Stimulated activated naive B cell treated with anti-CD40 and anti-IgM and Interleukin-4, amounts not matched to agents 10 μg/mL and 1 μg/mL and 100 μg/mL, for 72 hours (primary cell): ENCODE measurements around the gene CFAP97D2.
"Not testable (repeated sequence)": the region's sequence is repeated elsewhere in the genome, so short reads cannot be mapped to it uniquely, and the experiment has no call there.

Source experiments
- ATAC-seq, 2 donors: fragments of 150-1000 bp; cut with Tn5 transposase; replicated peaks; 2 replicates each; pipeline ENCODE4 v1.10.0; 2021; ENCODE audit warnings: moderate library complexity in 1 of 2
- DNase-seq: peaks from one replicate; pipeline ENCODE4 v3.0.0; 2021
- H3K27ac Mint-ChIP-seq: one replicate; pipeline ENCODE4 v1.8.0; 2022; ENCODE audit warnings: mild to moderate bottlenecking, mixed read lengths
- H3K27me3 Mint-ChIP-seq, 2 donors: one replicate each; pipeline ENCODE4 v1.8.0; 2022; ENCODE audit warnings: mixed read lengths in 2 of 2
- H3K36me3 Mint-ChIP-seq, 2 donors: one replicate each; pipeline ENCODE4 v1.8.0; 2022; ENCODE audit warnings: mixed read lengths in 2 of 2, mild to moderate bottlenecking in 1 of 2
- H3K4me1 Mint-ChIP-seq, 2 donors: one replicate each; pipeline ENCODE4 v1.8.0; 2022; ENCODE audit warnings: mixed read lengths in 2 of 2, mild to moderate bottlenecking in 1 of 2
- H3K4me3 Mint-ChIP-seq, 2 donors: one replicate each; pipeline ENCODE4 v1.8.0; 2022; ENCODE audit warnings: mild to moderate bottlenecking in 2 of 2, mixed read lengths in 2 of 2, moderate library complexity in 1 of 2
- H3K9me3 Mint-ChIP-seq, 2 donors: one replicate each; pipeline ENCODE4 v1.8.0; 2022; ENCODE audit warnings: mixed read lengths in 2 of 2, mild to moderate bottlenecking in 1 of 2

Gene CFAP97D2

DNA sequence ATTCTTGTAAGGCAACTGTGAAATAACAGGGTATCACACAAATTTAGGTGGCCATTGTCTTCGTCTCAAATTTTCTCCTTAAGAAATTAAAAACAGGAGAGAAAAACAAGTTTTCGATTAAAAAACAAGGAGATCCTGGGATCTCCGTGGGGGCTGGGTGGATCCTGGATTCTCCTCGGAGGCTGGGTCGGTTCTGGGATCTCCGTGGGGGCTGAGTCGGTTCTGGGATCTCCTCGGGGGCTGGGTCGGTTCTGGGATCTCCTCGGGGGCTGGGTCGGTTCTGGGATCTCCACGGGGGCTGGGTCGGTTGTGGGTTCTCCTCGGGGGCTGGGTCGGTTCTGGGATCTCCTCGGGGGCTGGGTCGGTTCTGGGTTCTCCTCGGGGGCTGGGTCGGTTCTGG, 30.2 kb upstream of the CFAP97D2 start:
- H3K4me3 Mint-ChIP-seq, result peak overlapping the region; percentile 11 to 49
- H3K4me1 Mint-ChIP-seq, result peaks cover 41 to 53% of the 10 kb centered on the region in 2 donors
- peak overlapping the region; percentile 97 for H3K27ac Mint-ChIP-seq
- not testable (repeated sequence) for ATAC-seq, H3K9me3 Mint-ChIP-seq, DNase-seq, H3K27me3 Mint-ChIP-seq, H3K36me3 Mint-ChIP-seq

- no peak for ATAC-seq
- DNase-seq, result no peak
- Mint-ChIP-seq H3K4me1 (peaks cover 44 to 51% of the 10 kb centered on the region in 2 donors), H3K27ac (peak overlapping the region; percentile 89), H3K9me3 (peaks cover 4 to 5% of the 10 kb centered on the region in 2 donors), H3K4me3 (no peak overlapping the region), H3K36me3 (no peaks in the 10 kb centered on the region), H3K27me3 (peaks cover 0 to 5% of the 10 kb centered on the region in 2 donors)
These were observed 29.0 kb upstream of the CFAP97D2 start for GRCh38 chr13:114149774-114150740.

GRCh38 chr13:114151031-114151430, 28.0 kb upstream of the CFAP97D2 start:
- Mint-ChIP-seq H3K4me3 (no peak overlapping the region), H3K27me3 (peaks cover 0 to 5% of the 10 kb centered on the region in 2 donors)
- DNase-seq, result no peak

GRCh38 chr13:114151565-114152284, 27.3 kb upstream of the CFAP97D2 start:
- Mint-ChIP-seq H3K27ac (no peak overlapping the region), H3K4me1 (peaks cover 32 to 39% of the 10 kb centered on the region in 2 donors), H3K4me3 (no peak overlapping the region), H3K36me3 (no peaks in the 10 kb centered on the region), H3K9me3 (peaks cover 4 to 5% of the 10 kb centered on the region in 2 donors), H3K27me3 (peaks cover 0 to 5% of the 10 kb centered on the region in 2 donors)
- ATAC-seq (no peak), DNase-seq (no peak)

More at GRCh38 chr13:114151031-114151430, 28.0 kb upstream of the CFAP97D2 start:
- Mint-ChIP-seq H3K36me3 (no peaks in the 10 kb centered on the region), H3K27ac (no peak overlapping the region), H3K9me3 (peaks cover 4 to 5% of the 10 kb centered on the region in 2 donors), H3K4me1 (peaks cover 34 to 42% of the 10 kb centered on the region in 2 donors)
- no peak for ATAC-seq

- Mint-ChIP-seq H3K36me3 (no peaks in the 10 kb centered on the region), H3K27ac (no peak overlapping the region), H3K27me3 (peaks cover 0 to 5% of the 10 kb centered on the region in 2 donors), H3K4me3 (no peak overlapping the region), H3K4me1 (peaks cover 33 to 38% of the 10 kb centered on the region in 2 donors), H3K9me3 (peaks cover 4 to 5% of the 10 kb centered on the region in 2 donors)
- no peak for DNase-seq
- ATAC-seq, result no peak
These were observed 26.8 kb upstream of the CFAP97D2 start for GRCh38 chr13:114152285-114152645.

DNA sequence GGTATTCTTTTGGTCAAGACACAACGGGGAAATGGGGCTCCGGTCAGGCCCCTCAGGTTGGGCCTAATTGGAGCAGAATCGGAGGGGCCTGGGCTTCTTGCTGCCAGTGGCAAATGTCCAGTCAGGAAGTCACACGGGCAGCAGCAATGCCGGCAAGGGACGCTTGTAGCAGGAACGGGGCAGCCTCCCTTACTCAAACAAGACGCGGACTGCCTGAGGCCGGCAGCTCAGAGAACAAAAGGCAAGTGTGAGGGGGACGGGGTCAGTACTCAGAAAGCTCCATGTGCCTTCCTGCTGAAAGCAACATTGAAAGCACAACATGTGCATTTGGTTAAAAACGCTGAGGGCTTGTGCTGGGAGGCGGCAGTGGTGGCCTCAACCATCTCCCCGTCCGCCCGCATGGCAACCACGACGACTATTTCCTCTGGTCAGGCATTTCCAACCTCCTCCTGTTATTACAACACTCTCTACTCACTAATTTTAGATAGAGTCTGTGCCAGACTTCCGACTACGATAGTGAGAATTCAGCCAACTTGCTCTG, 26.2 kb upstream of the CFAP97D2 start:
- peaks cover 0 to 5% of the 10 kb centered on the region in 2 donors for H3K27me3 Mint-ChIP-seq
- no peak overlapping the region for H3K4me3 Mint-ChIP-seq

GRCh38 chr13:114153485-114154080, 25.5 kb upstream of the CFAP97D2 start:
- H3K4me3 Mint-ChIP-seq, result no peak overlapping the region
- peak overlapping the region; percentile 3 for H3K27ac Mint-ChIP-seq
- ATAC-seq, result no peak
- no peak for DNase-seq
- H3K9me3 Mint-ChIP-seq, result peaks cover 4 to 5% of the 10 kb centered on the region in 2 donors
- H3K27me3 Mint-ChIP-seq, result peaks cover 0 to 5% of the 10 kb centered on the region in 2 donors
- H3K36me3 Mint-ChIP-seq, result no peaks in the 10 kb centered on the region
- peaks cover 26 to 37% of the 10 kb centered on the region in 2 donors for H3K4me1 Mint-ChIP-seq

More for the DNA sequence above, 26.2 kb upstream of the CFAP97D2 start:
- H3K4me1 Mint-ChIP-seq, result peaks cover 33 to 40% of the 10 kb centered on the region in 2 donors
- no peak for ATAC-seq
- H3K36me3 Mint-ChIP-seq, result no peaks in the 10 kb centered on the region
- DNase-seq, result no peak
- H3K9me3 Mint-ChIP-seq, result peaks cover 4 to 5% of the 10 kb centered on the region in 2 donors
- no peak overlapping the region for H3K27ac Mint-ChIP-seq

- peak overlapping the region in 1 of 2 donors; percentile 58 for H3K4me3 Mint-ChIP-seq
- peaks cover 4 to 5% of the 10 kb centered on the region in 2 donors for H3K9me3 Mint-ChIP-seq
- H3K27ac Mint-ChIP-seq, result peak overlapping the region; percentile 3
- ATAC-seq, result peak; percentile 63 to 64
- no peak for DNase-seq
- H3K4me1 Mint-ChIP-seq, result peaks cover 27 to 32% of the 10 kb centered on the region in 2 donors
- H3K27me3 Mint-ChIP-seq, result peaks cover 0 to 5% of the 10 kb centered on the region in 2 donors
- H3K36me3 Mint-ChIP-seq, result no peaks in the 10 kb centered on the region
These were observed 24.6 kb upstream of the CFAP97D2 start for GRCh38 chr13:114154476-114154875.

GRCh38 chr13:114155320-114155719, 23.7 kb upstream of the CFAP97D2 start:
- no peak overlapping the region for H3K27ac Mint-ChIP-seq
- peaks cover 0 to 5% of the 10 kb centered on the region in 2 donors for H3K27me3 Mint-ChIP-seq
- no peak for ATAC-seq
- DNase-seq, result no peak
- peaks cover 5 to 6% of the 10 kb centered on the region in 2 donors for H3K9me3 Mint-ChIP-seq
- H3K36me3 Mint-ChIP-seq, result no peaks in the 10 kb centered on the region
- H3K4me1 Mint-ChIP-seq, result peaks cover 32 to 34% of the 10 kb centered on the region in 2 donors
- no peak overlapping the region for H3K4me3 Mint-ChIP-seq

DNA sequence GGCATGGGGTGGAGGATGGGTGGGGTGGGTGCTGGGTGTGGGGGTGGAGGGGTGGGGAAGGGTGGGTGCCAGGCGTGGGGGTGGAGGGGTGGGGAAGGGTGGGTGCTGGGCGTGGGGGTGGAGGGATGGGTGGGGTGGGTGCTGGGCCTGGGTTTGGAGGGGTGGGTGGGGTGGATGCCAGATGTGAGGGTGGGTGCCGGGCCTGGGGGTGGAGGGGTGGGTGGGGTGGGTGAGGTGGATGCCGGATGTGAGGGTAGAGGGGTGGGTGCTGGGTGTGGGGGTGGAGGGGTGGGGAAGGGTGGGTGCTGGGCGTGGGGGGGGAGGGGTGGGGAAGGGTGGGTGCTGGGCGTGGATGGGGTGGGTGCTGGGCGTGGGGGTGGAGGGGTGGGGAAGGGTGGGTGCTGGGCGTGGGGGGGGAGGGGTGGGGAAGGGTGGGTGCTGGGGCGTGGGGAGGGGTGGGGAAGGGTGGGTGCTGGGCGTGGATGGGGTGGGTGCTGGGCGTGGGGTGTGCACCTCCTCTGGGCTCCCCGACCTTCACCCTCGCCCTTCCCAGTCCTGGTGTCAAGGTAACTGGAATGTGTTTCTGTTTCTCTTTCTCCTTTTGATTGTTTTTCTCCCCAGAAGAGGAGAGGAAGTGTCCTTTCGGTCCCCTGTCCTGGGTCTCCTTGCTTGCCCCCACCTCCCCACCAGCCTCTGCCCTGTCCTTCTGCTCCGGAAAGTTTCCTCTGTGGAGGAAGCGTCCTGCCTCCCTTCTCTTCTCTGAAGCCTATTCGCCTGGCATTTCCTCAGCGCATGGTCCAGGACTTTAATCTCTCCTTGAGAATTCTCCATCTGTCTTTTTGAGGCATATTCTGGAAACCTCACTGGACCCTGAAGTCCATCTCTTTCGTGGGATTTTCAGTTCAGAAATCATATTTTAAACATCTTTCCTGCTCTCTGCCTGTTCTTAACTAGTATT, 22.9 kb upstream of the CFAP97D2 start:
- ATAC-seq, result no peak
- Mint-ChIP-seq H3K4me3 (peak overlapping the region in 1 of 2 donors; percentile 22), H3K36me3 (no peaks in the 10 kb centered on the region), H3K9me3 (peaks cover 5 to 6% of the 10 kb centered on the region in 2 donors), H3K27ac (peak overlapping the region; percentile 56), H3K4me1 (peaks cover 33 to 34% of the 10 kb centered on the region in 2 donors), H3K27me3 (peaks cover 0 to 5% of the 10 kb centered on the region in 2 donors)
- no peak for DNase-seq

DNA sequence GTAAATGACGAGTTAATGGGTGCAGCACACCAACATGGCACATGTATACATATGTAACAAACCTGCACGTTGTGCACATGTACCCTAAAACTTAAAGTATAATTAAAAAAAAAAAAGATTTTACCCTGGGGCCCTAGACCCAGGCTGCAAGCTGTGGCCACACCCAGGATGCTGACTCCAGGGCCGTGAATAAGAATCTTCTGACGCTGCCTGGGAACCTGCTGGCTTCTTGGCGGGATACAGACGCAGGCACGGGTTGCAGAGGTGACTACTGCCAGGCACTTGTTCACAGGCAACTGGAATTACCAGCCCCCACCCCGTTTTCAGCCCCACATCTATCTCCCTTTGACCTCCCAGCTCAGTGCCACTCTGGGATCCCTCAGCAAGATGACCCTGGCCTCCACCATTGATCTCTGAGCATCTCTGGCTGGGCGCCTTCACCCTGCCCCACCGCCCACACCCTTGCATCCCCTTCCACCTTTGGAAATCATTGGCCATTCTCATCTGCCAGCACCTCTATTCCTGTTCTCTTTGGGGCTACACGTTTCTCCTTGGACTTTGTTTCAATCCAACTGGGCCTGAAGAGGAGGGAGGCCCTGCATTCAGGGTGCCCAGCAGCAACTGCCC, 21.1 kb upstream of the CFAP97D2 start:
- no peak for ATAC-seq
- H3K4me3 Mint-ChIP-seq, result no peak overlapping the region
- H3K36me3 Mint-ChIP-seq, result no peaks in the 10 kb centered on the region
- H3K27me3 Mint-ChIP-seq, result peaks cover 0 to 5% of the 10 kb centered on the region in 2 donors
- no peak for DNase-seq
- no peak overlapping the region for H3K27ac Mint-ChIP-seq
- H3K4me1 Mint-ChIP-seq, result peaks cover 45 to 49% of the 10 kb centered on the region in 2 donors
- peaks cover 5 to 6% of the 10 kb centered on the region in 2 donors for H3K9me3 Mint-ChIP-seq

DNA sequence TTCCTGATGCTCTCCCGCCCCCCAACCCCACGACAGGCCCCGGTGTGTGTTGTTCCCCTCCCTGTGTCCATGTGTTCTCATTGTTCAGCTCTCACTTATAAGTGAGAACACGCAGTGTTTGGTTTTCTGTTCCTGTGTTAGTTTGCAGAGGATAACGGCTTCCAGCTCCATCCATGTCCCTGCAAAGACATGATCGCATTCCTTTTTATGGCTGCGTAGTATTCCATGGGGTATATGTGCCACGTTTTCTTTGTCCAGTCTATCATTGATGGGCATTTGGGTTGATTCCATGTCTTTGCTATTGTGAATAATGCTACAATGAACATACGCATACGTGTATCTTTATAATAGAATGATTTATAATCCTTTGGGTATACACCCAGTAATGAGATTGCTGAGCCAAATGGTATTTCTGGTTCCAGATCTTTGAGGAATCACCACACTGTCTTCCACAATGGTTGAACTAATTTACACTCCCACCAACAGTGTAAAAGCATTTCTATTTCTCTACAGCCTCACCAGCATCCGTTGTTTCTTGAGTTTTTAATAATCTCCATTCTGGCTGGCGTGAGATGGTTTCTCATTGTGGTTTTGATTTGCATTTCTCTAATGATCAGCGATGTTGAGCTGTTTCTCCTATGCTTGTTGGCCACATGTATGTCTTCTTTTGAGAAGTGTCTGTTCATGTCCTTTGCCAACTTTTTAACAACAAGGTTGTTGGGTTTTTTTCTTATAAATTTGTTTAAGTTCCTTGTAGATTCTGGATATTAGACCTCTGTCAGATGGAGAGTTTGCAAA, 20.0 kb upstream of the CFAP97D2 start:
- not testable (repeated sequence) for H3K36me3 Mint-ChIP-seq, H3K9me3 Mint-ChIP-seq, H3K4me3 Mint-ChIP-seq, H3K27me3 Mint-ChIP-seq, ATAC-seq, DNase-seq
- Mint-ChIP-seq H3K27ac (peak overlapping the region; percentile 26), H3K4me1 (peaks cover 41 to 55% of the 10 kb centered on the region in 2 donors)
